Testis (tissue), 5 donors: ENCODE measurements around the gene MTA1. TPM values are rescaled to one million over a fixed set of nuclear protein-coding genes. Genes with fewer than 3 reads are reported as not detected.

ENCODE experiments used
- DNase-seq: peaks from one replicate; pipeline ENCODE4 v3.0.0-alpha.2; 2019
- H3K27ac ChIP-seq, 2 donors: fragments of 200-600 bp; sonication (generic); one replicate each; pipeline ENCODE4 v1.5.1; 2019
- H3K27me3 ChIP-seq: fragments of 200-600 bp; sonication (generic); one replicate; pipeline ENCODE4 v1.5.1; 2019
- H3K36me3 ChIP-seq: fragments of 200-600 bp; sonication (generic); one replicate; pipeline ENCODE4 v1.5.1; 2017; ENCODE audit warnings: low read depth; ENCODE audit errors: missing control alignments
- H3K4me1 ChIP-seq: fragments of 200-600 bp; sonication (generic); one replicate; pipeline ENCODE4 v1.5.1; 2019
- H3K4me3 ChIP-seq, 2 donors: fragments of 200-600 bp; sonication (generic); one replicate each; pipeline ENCODE4 v1.5.1; 2017 to 2019
- H3K9me3 ChIP-seq: fragments of 200-600 bp; sonication (generic); one replicate; pipeline ENCODE4 v1.5.1; 2017
- CTCF ChIP-seq, 3 experiments: fragments of 450-650 bp in 2 of 3; fragments of 200-600 bp in 1 of 3; sonication (generic) in 1 of 3; IDR thresholded peaks; one replicate each; pipeline ENCODE4 v1.5.1; 2016 to 2019; ENCODE audit warnings: antibody characterized with exemption in 3 of 3, mild to moderate bottlenecking in 2 of 3, moderate library complexity in 1 of 3
- POLR2A ChIP-seq: fragments of 450-650 bp; IDR thresholded peaks from one replicate; pipeline ENCODE4 v1.6.1; 2017; ENCODE audit warnings: antibody characterized with exemption, mild to moderate bottlenecking, moderate library complexity
- WGBS, 2 donors: methylation state at CpG; one replicate each; pipeline ENCODE4 v1.1.5; 2018; 5-methylcytosine and 5-hydroxymethylcytosine counted together
- intact Hi-C: fragments of 100-400 bp; cut with DNase I; formaldehyde crosslinking; loops from one replicate; pipeline ENCODE4 v1.15.1; 2023; ENCODE audit warnings: low total_unique reads
- long read RNA-seq, 2 donors: transcript quantifications; one replicate each; lab custom pipeline, GENCODE V29; 2026
- polyA plus RNA-seq: library from polyadenylated mRNA; stranded (reverse); fragments of 350-450 nt; fragmentation: Illumina TruSeq; extraction: RNeasy Lipid Tissue Mini Kit (QIAGEN cat#74804); gene quantifications from one replicate; pipeline ENCODE4 v1.2.3, GENCODE V29; 2014; ENCODE audit warnings: low read depth, low replicate concordance; ENCODE audit not compliant: insufficient read depth
- total RNA-seq, 2 donors: library from RNA; depleted of rRNA; stranded (reverse); fragments of >200 nt; gene quantifications; one replicate each; pipeline ENCODE4 v1.2.3, GENCODE V29; 2016

The MTA1 gene
- total RNA-seq (100 to 1,000 TPM; 118 to 120 TPM), polyA plus RNA-seq (135 TPM)
- long read RNA-seq, donor 1, transcript MTA1-201 (21 exons, 2,876 nt) = major isoform, 7 of 19 reads
- long read RNA-seq, donor 1, partial matches to known transcripts = 6 of 19 reads
- long read RNA-seq, donor 1, other reads (novel, unspliced or antisense) = 0 of 19 reads
- long read RNA-seq, donor 2, partial matches to known transcripts = 0 of 10 reads
- long read RNA-seq, donor 2, other reads (novel, unspliced or antisense) = 0 of 10 reads

GRCh38 chr14:105419195-105420091 lies at the start of gene MTA1:
MTA1 (plus strand) TSS chr14:105419827; CDS start chr14:105420036, 209 bp downstream.
- DNase-seq = no peak
- peak within 1 kb of the TSS; percentile 60 to 79 for H3K27ac ChIP-seq
- TF ChIP-seq CTCF (IDR thresholded peaks at IDR 0.05) = no peak
- no peak for TF ChIP-seq POLR2A
- 3% methylated on average over 54 of the region's 96 CpGs; no CpG with 5 or more reads in 1 of the 2 donors for WGBS, 2 donors
- H3K36me3 ChIP-seq = no peaks in the 10 kb centered on the region
- H3K27me3 ChIP-seq = no peaks in the 10 kb centered on the region
- H3K9me3 ChIP-seq = no peaks in the 10 kb centered on the region
- intact Hi-C loops = no loop called here
- H3K4me1 ChIP-seq = peaks cover 41% of the 10 kb centered on the region
- peak within 1 kb of the TSS; percentile 77 to 78 for H3K4me3 ChIP-seq

- Histone ChIP-seq H3K4me1 (no peaks in the 10 kb centered on the region), H3K9me3 (no peaks in the 10 kb centered on the region), H3K36me3 (no peaks in the 10 kb centered on the region), H3K4me3 (no peak overlapping the region), H3K27me3 (no peaks in the 10 kb centered on the region), H3K27ac (no peak overlapping the region)
- intact Hi-C loops = loop anchor here (5.0 kb wide), 1 partner anchor 113 kb away; the partner anchor contains the start of gene CRIP1
- 85 to 93% methylated on average over 11 of the region's 11 CpGs for WGBS, 2 donors
- TF ChIP-seq POLR2A (no peak), CTCF (IDR thresholded peaks at IDR 0.05) (no peak)
- DNase-seq = no peak
These were observed 45.2 kb upstream of the MTA1 start for GRCh38 chr14:105374389-105374788.

- TF ChIP-seq POLR2A (no peak), CTCF (IDR thresholded peaks at IDR 0.05) (no peak)
- no peaks in the 10 kb centered on the region for H3K9me3 ChIP-seq
- 74 to 93% methylated on average over 4 of the region's 4 CpGs for WGBS, 2 donors
- H3K4me3 ChIP-seq = no peak overlapping the region
- no peak for DNase-seq
- no peaks in the 10 kb centered on the region for H3K36me3 ChIP-seq
- no peak overlapping the region for H3K27ac ChIP-seq
- intact Hi-C loops = no loop called here
- H3K27me3 ChIP-seq = no peaks in the 10 kb centered on the region
- H3K4me1 ChIP-seq = no peaks in the 10 kb centered on the region
These were observed 44.0 kb upstream of the MTA1 start for GRCh38 chr14:105375635-105376057.

- DNase-seq = no peak
- Histone ChIP-seq H3K9me3 (no peaks in the 10 kb centered on the region), H3K27me3 (no peaks in the 10 kb centered on the region), H3K4me3 (no peak overlapping the region), H3K4me1 (no peaks in the 10 kb centered on the region), H3K36me3 (no peaks in the 10 kb centered on the region), H3K27ac (no peak overlapping the region)
- WGBS, 2 donors = 83 to 91% methylated on average over 10 to 30 of the region's 34 CpGs
- TF ChIP-seq POLR2A = no peak
- no peak for TF ChIP-seq CTCF (IDR thresholded peaks at IDR 0.05)
- intact Hi-C loops = no loop called here
These were observed 42.8 kb upstream of the MTA1 start for GRCh38 chr14:105376521-105377440.
